GM10266 (cell line): ENCODE measurements around the gene FASTK.

Source experiments
- DNase-seq: peaks from one replicate; pipeline ENCODE4 v3.0.0; 2012; ENCODE audit errors: extremely low spot score
- TF ChIP-seq, protein P1 (sequence below): IDR thresholded peaks from 2 replicates; pipeline ENCODE4 v1.5.1; 2012; ENCODE audit warnings: mild to moderate bottlenecking, low read depth; ENCODE audit not compliant: control insufficient read depth, insufficient read depth; ENCODE audit errors: missing control alignments

The FASTK gene

DNA sequence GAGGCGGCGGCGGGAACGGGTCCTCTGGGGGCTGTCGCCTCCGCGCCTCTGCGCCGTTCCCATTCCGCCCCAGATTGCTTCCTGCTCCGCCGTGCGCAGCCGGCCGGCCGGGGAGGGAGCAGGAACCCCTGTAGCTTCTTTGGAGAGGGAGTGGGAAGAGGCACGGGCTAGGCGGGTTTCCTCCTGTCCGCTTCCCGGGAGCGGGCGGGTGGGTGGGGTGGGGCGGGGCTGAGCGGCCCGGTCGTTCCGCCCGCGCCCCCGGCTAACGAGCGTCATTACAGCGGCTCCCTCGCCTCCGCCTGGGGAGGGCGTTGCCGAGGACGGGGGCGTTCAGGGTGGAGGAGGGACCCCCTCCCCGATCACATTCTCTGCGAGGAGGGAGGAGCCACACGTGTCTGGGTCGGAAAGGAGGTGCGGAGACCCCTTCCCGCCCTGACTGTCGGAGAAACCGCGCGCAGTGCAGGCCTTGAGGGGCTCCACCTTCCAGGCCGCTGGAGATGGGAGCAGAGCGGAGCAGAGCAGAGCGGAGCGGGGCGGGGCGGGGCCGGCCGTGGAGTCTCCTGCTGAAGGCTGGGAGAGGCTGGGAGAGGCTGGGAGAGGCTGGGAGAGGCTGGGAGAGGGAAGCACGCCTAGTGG is 45.4 kb upstream of the FASTK start:
- DNase-seq: no peak
- TF ChIP-seq, protein P1, sequence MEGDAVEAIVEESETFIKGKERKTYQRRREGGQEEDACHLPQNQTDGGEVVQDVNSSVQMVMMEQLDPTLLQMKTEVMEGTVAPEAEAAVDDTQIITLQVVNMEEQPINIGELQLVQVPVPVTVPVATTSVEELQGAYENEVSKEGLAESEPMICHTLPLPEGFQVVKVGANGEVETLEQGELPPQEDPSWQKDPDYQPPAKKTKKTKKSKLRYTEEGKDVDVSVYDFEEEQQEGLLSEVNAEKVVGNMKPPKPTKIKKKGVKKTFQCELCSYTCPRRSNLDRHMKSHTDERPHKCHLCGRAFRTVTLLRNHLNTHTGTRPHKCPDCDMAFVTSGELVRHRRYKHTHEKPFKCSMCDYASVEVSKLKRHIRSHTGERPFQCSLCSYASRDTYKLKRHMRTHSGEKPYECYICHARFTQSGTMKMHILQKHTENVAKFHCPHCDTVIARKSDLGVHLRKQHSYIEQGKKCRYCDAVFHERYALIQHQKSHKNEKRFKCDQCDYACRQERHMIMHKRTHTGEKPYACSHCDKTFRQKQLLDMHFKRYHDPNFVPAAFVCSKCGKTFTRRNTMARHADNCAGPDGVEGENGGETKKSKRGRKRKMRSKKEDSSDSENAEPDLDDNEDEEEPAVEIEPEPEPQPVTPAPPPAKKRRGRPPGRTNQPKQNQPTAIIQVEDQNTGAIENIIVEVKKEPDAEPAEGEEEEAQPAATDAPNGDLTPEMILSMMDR: no peak

DNA sequence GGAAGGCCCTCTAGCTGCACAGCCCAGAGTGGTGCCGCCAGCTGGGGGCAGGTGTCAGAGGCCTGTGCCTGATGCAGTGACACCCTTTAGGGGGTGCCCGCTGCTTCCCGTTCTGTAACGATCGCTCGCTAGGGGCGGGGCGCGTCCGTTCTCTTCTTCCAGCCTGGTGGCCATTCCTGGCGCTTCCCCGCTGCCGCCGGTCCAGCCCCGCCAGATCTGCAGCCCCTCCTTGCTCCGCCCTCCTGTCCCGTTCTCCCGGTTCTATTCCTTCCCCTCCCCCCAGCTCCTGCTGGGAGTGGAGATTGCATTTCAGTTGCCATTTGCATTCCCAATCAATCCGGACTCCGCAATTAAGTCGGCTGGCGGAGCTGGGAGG is 44.8 kb upstream of the FASTK start:
- TF ChIP-seq, protein P1: no peak
- no peak for DNase-seq

DNA sequence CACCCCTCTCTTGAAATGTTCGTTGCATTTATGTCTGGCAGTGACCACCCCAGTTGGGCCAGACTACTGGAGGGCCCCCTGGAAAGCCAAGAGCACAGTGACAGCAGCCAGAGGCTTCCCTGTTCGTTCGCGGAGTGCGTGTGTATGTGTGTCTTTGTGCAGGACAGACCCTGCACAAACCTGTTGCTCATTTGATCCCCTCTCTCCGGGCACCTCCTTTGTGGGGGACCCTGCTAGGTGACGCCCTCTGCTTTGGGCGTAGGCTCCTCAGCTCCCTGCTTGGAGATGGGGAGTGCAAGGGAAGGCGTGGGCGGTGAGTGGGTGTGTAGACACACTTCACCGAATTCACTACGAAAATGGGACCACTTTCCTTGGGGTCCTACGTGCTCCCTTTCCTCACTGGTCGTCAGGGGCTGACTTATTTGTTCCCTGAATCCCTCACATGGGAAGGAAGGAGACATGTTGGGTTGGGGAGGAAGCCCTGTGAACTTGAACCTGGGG is 44.3 kb upstream of the FASTK start:
- no peak for DNase-seq
- TF ChIP-seq, protein P1: no peak

DNA sequence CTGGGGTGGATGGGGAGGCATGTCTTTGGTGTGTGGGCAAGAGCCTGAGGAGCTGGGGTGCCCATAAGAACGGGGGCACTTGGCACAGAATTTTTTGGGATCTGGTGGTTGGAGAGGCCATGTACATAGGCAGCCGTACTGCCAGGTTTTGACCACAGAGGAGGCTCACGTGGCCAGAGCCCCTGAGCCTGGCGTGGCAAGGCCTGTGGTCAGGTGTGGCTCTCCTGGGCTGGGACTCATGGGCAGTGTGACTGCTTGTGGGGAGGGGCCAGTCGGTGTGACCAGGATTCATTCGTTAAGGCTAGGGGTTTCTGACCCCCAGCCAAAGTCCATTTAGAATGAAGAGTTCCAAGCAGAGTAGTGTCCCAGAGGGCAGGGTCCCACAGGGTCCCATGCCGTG is 43.9 kb upstream of the FASTK start:
- DNase-seq: no peak
- TF ChIP-seq, protein P1: no peak

DNA sequence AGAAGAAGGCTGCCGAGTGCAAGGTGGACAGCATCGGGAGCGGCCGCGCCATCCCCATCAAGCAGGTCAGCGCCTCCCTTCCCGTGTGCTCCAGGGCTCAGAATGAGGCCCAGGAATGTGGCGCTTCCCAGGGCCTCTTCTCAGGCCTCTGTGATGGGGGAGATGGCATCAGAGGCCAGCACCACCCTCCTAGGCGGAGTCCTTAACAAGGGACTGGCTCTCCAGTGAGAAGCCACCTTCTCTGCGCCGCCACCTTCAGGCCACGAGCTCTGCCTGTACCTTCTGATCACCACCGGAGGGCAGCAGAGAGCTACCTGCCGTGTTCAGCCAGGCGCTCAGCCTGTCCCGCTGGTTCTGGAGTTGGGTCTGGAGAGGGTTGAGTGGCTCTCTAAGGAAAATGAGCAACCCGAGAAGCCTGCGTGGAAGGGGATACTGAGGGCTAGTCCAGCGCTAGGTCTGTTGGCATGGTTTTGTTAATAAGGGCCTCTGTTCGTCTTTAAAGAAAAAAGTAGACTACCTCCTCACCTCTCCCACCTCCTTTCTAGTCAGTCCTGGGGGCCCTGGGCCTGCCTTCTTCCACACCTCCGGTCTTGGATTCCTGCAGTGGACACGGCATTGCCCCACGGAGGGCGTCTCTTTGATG is 43.3 kb upstream of the FASTK start:
- TF ChIP-seq, protein P1: peak; percentile 97
- peak; percentile 99 for DNase-seq

DNA sequence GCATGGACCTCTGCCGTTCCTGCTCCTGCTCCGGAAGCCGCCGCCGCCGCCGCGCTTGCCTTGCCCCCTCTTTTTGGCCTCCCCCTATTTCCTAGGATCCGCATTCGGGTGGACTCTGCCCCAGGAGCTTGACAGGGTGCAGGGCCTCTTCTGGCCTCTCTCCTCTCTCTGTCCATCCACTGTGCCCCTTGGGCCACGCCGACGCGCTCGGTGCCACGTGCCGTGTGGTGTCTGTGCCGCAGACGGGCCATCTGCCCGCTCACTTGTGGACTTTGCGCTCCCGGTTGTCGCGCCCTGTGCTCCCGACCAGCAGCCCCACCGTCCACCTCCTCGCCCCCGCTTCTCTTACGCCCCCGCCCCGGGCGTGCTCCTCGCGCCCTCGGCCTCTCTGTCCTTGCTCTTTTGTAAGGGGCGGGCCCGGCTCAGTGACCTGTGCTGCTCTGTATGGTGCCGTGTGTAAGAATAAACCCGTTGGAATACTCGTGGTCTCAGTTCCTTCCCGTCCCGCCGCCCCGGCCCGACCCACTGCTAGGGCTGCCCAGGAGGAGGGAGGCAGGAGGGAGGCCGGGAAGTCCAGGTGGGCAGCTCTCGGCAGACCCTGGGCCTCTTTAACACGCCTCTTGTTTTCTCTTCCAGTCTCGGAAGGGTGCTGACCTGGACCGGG is 42.7 kb upstream of the FASTK start:
- no peak for DNase-seq
- TF ChIP-seq, protein P1: no peak

DNA sequence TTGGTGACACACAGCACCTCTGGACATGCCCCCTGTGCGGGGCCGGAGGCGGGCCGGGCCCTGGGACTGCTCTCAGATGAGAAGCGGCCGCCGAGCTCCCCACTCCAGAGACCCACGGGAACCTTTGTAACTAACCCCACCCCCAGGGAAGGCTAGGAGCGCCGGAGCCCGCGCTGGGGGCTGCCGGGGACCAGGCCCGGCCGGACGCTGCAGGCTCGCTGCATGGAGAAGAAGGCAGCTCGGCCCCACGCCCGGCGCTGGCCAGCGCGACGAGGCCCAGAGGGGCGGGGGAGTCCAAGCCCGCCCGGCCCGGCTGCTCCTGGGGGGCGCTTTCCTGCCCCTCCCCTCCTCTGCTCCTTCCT is 42.2 kb upstream of the FASTK start:
- no peak for DNase-seq

More for the DNA sequence above, 42.2 kb upstream of the FASTK start:
- TF ChIP-seq, protein P1: no peak
